Kidney (tissue), 14 donors: Measurements from ENCODE around the gene SPATA3. TPM values are rescaled to one million over a fixed set of nuclear protein-coding genes. Genes with fewer than 3 reads are reported as not detected.

ENCODE experiments used
- DNase-seq, 5 donors: peaks; one replicate each; pipeline ENCODE4 v3.0.0-alpha.2; 2013 to 2020
- FAIRE-seq: peaks from 2 replicates; lab custom pipeline; 2012; peaks lifted over from hg19 to GRCh38; lab: Jason Lieb, UNC
- H3K27ac ChIP-seq, 2 donors: one replicate each; pipeline ENCODE4 v1.7.0; 2013; ENCODE audit warnings: low read depth in 2 of 2, low read length in 2 of 2, inconsistent platforms in 1 of 2
- H3K27me3 ChIP-seq: one replicate; pipeline ENCODE4 v1.7.1; 2013; ENCODE audit warnings: low read length, inconsistent platforms; ENCODE audit not compliant: control insufficient read depth, insufficient read depth
- H3K36me3 ChIP-seq, 3 donors: one replicate each; pipeline versions ENCODE4 v1.7.0 to v1.7.1; 2013; ENCODE audit warnings: low read length in 3 of 3, control low read depth in 1 of 3, inconsistent platforms in 1 of 3; ENCODE audit not compliant: insufficient read depth in 3 of 3, control insufficient read depth in 2 of 3
- H3K4me1 ChIP-seq, 3 donors: one replicate each; pipeline versions ENCODE4 v1.7.0 to v1.7.1; 2013; ENCODE audit warnings: low read length in 3 of 3, inconsistent platforms in 1 of 3, low read depth in 1 of 3; ENCODE audit not compliant: control insufficient read depth in 2 of 3, insufficient read depth in 2 of 3
- H3K4me3 ChIP-seq, 3 donors: one replicate each; pipeline versions ENCODE4 v1.7.0 to v1.8.1; 2013; ENCODE audit warnings: low read length in 3 of 3, control low read depth in 1 of 3, inconsistent platforms in 1 of 3
- H3K9ac ChIP-seq, 3 donors: one replicate each; pipeline versions ENCODE4 v1.7.0 to v1.7.1; 2013; ENCODE audit warnings: low read length in 3 of 3, control low read depth in 1 of 3, inconsistent platforms in 1 of 3
- H3K9me3 ChIP-seq, 3 donors: one replicate each; pipeline versions ENCODE4 v1.7.0 to v1.7.1; 2013; ENCODE audit warnings: low read length in 3 of 3, control low read depth in 1 of 3, inconsistent platforms in 1 of 3; ENCODE audit not compliant: control insufficient read depth in 2 of 3, insufficient read depth in 1 of 3
- CTCF ChIP-seq: IDR thresholded peaks from 3 replicates; pipeline ENCODE4 v1.5.1; 2012; ENCODE audit warnings: mild to moderate bottlenecking, moderate library complexity, borderline replicate concordance; ENCODE audit not compliant: insufficient read depth; ENCODE audit errors: extremely low read depth
- intact Hi-C: fragments of 100-400 bp; cut with DNase I; formaldehyde crosslinking; loops from one replicate; pipeline ENCODE4 v1.11.1; 2022
- polyA plus RNA-seq: library from polyadenylated mRNA; stranded (reverse); fragments of 350-450 nt; fragmentation: Illumina TruSeq; extraction: RNeasy Lipid Tissue Mini Kit (QIAGEN cat#74804); gene quantifications from one replicate; pipeline ENCODE4 v1.2.3, GENCODE V29; 2014; ENCODE audit warnings: low read depth, low replicate concordance; ENCODE audit not compliant: insufficient read depth
- total RNA-seq: library from RNA; stranded (reverse); fragmentation: NEBNext Ultra II Directional; extraction: Animal tissue kit (Norgen Biotek cat#: 25700); gene quantifications from one replicate; pipeline ENCODE4 v1.2.1, GENCODE V29; 2021
- donor health status: control.
- donor health status: control.
- donor health status: control.
- donor health status: control.
- donor health status: control.
- donor health status: DM: yes; HTN: yes; CAD: no.
- donor health status: Normal renal cell carcinoma (clear cell type).

Gene SPATA3
- total and polyA plus RNA-seq, 2 donors from 2014 or later = not detected

GRCh38 chr2:231010201-231010730 lies 14.3 kb downstream of the SPATA3 start:
- H3K27me3 ChIP-seq = no peaks in the 10 kb centered on the region
- no peaks in the 10 kb centered on the region for H3K4me1 ChIP-seq
- no peak overlapping the region for H3K27ac ChIP-seq
- no peak overlapping the region for H3K4me3 ChIP-seq
- no peak overlapping the region for H3K9ac ChIP-seq
- peaks cover 0 to 1% (median 0%) of the 10 kb centered on the region in 3 donors for H3K9me3 ChIP-seq
- DNase-seq (no peak), FAIRE-seq (no peak)
- TF ChIP-seq CTCF = no peak
- intact Hi-C loops = no loop called here
- H3K36me3 ChIP-seq = peaks cover 0 to 2% (median 0%) of the 10 kb centered on the region in 3 donors

- FAIRE-seq = no peak
- Histone ChIP-seq H3K36me3 (no peaks in the 10 kb centered on the region), H3K27me3 (no peaks in the 10 kb centered on the region), H3K4me1 (no peaks in the 10 kb centered on the region), H3K4me3 (no peak overlapping the region), H3K9me3 (no peaks in the 10 kb centered on the region), H3K9ac (no peak overlapping the region), H3K27ac (no peak overlapping the region)
- TF ChIP-seq CTCF = no peak
- no peak for DNase-seq
- intact Hi-C loops = no loop called here
Measured at GRCh38 chr2:231011526-231011925, 15.6 kb downstream of the SPATA3 start.

- intact Hi-C loops = no loop called here
- no peak overlapping the region for H3K27ac ChIP-seq
- TF ChIP-seq CTCF = no peak
- H3K36me3 ChIP-seq = no peaks in the 10 kb centered on the region
- H3K4me1 ChIP-seq = no peaks in the 10 kb centered on the region
- H3K4me3 ChIP-seq = no peak overlapping the region
- no peaks in the 10 kb centered on the region for H3K27me3 ChIP-seq
- no peak for FAIRE-seq
- H3K9ac ChIP-seq = no peak overlapping the region
- H3K9me3 ChIP-seq = no peaks in the 10 kb centered on the region
- DNase-seq = no peak
Measured at GRCh38 chr2:231012463-231012862, 16.5 kb downstream of the SPATA3 start.

GRCh38 chr2:231013820-231014219 lies 17.9 kb downstream of the SPATA3 start:
- Histone ChIP-seq H3K9me3 (no peaks in the 10 kb centered on the region), H3K27me3 (no peaks in the 10 kb centered on the region), H3K36me3 (no peaks in the 10 kb centered on the region), H3K4me1 (no peaks in the 10 kb centered on the region), H3K9ac (no peak overlapping the region), H3K4me3 (no peak overlapping the region), H3K27ac (no peak overlapping the region)
- TF ChIP-seq CTCF = no peak
- intact Hi-C loops = no loop called here
- DNase-seq (no peak), FAIRE-seq (no peak)
